HCT116 (cell line): ENCODE measurements around the gene SRPK3. TPM values are rescaled to one million over a fixed set of nuclear protein-coding genes. Genes with fewer than 3 reads are reported as not detected.

Experiments
- ATAC-seq: fragments of 200-7000 bp; cut with Tn5 transposase; 2 replicates; pipeline ENCODE4 v1.9.1; 2020; ENCODE audit warnings: mild to moderate bottlenecking, moderate library complexity
- BruUV-seq: library from RNA; stranded (reverse); fragments of 400-500 nt; replicated peaks from 2 replicates; lab custom pipeline; 2021; lab: Mats Ljungman, UMichigan
- CTCF ChIA-PET: fragments of 300-600 bp; sonication (Branson Sonifier 250); formaldehyde crosslinking; loops from one replicate; lab custom pipeline; 2021; ENCODE audit warnings: antibody characterized with exemption; lab: Charles Lee
- POLR2A ChIA-PET: fragments of 300-600, 350-600 bp; sonication (Branson Sonifier 250); formaldehyde crosslinking; loops from one replicate; lab custom pipeline; 2021; ENCODE audit warnings: antibody characterized with exemption; lab: Charles Lee
- RAD21 ChIA-PET, 2 experiments: fragments of 300-600 bp; sonication (Branson Sonifier 250); formaldehyde crosslinking; loops; one replicate each; lab custom pipeline; 2023; ENCODE audit warnings: low total read pairs in 2 of 2; ENCODE audit not compliant: uncharacterized antibody in 2 of 2, unreplicated experiment in 2 of 2, low non-redundant PET in 1 of 2; lab: Charles Lee
- DNase-seq: peaks from one replicate; pipeline ENCODE4 v3.0.0-alpha.2; 2010; ENCODE audit warnings: low read depth, low spot score
- H2AFZ ChIP-seq: fragments of 200-600 bp; shearing (Covaris generic), sonication (generic); 2 replicates; pipeline ENCODE4 v1.6.1; 2017; ENCODE audit warnings: low read depth, mixed run types, mixed read lengths, antibody characterized with exemption, low read length; ENCODE audit not compliant: poor library complexity, severe bottlenecking
- H3K27ac ChIP-seq: 2 replicates; pipeline ENCODE4 v1.5.1; 2012; ENCODE audit warnings: low read depth, low read length
- H3K27me3 ChIP-seq: fragments of 200-600 bp; sonication (generic); 2 replicates; pipeline ENCODE4 v1.6.1; 2016; ENCODE audit warnings: mixed run types, low read length, mixed read lengths; ENCODE audit not compliant: insufficient read depth
- H3K36me3 ChIP-seq, 2 experiments: fragments of 200-500 bp in 1 of 2; fragments of 200-600 bp in 1 of 2; sonication (Bioruptor generic) in 1 of 2; sonication (generic) in 1 of 2; 2 replicates each; pipeline versions ENCODE4 v1.5.1 to v1.6.1; 2014 to 2016; ENCODE audit warnings: low read length in 2 of 2, inconsistent platforms in 1 of 2, mixed read lengths in 1 of 2, mixed run types in 1 of 2; ENCODE audit not compliant: insufficient read depth in 2 of 2, control insufficient read depth in 1 of 2
- H3K4me1 ChIP-seq, 2 experiments: fragments of 200-600 bp in 1 of 2; sonication (generic) in 1 of 2; 2 replicates each; pipeline versions ENCODE4 v1.5.1 to v1.6.1; 2012 to 2017; ENCODE audit warnings: low read length in 2 of 2, inconsistent platforms in 1 of 2, mild to moderate bottlenecking in 1 of 2, mixed read lengths in 1 of 2, mixed run types in 1 of 2, moderate library complexity in 1 of 2; ENCODE audit not compliant: insufficient read depth in 2 of 2, control insufficient read depth in 1 of 2
- H3K4me2 ChIP-seq: fragments of 200-600 bp; sonication (generic); 2 replicates; pipeline ENCODE4 v1.6.1; 2017; ENCODE audit warnings: mixed run types, low read length, mixed read lengths
- H3K4me3 ChIP-seq, 2 experiments: fragments of 200-600 bp in 1 of 2; sonication (generic) in 1 of 2; replicated peaks in 1 of 2; 2 replicates each; pipeline ENCODE4 v1.5.1; 2011 to 2016; ENCODE audit warnings: low read length in 2 of 2, control low read depth in 1 of 2, low read depth in 1 of 2, mild to moderate bottlenecking in 1 of 2, mixed read lengths in 1 of 2, mixed run types in 1 of 2
- H3K79me2 ChIP-seq: fragments of 200-600 bp; sonication (generic); 2 replicates; pipeline ENCODE4 v1.6.1; 2017; ENCODE audit warnings: mild to moderate bottlenecking, mixed run types, low read length, moderate library complexity, mixed read lengths; ENCODE audit not compliant: insufficient read depth
- H3K9ac ChIP-seq: fragments of 200-600 bp; sonication (generic); 2 replicates; pipeline ENCODE4 v1.6.1; 2016; ENCODE audit warnings: low read length, mixed read lengths
- H3K9me2 ChIP-seq: fragments of 200-600 bp; sonication (generic), shearing (Covaris generic); 2 replicates; pipeline ENCODE4 v1.6.1; 2017; ENCODE audit warnings: mixed run types, mild to moderate bottlenecking, moderate library complexity; ENCODE audit not compliant: insufficient read depth
- H3K9me3 ChIP-seq, 2 experiments: fragments of 200-500 bp in 1 of 2; fragments of 200-600 bp in 1 of 2; sonication (Bioruptor generic) in 1 of 2; sonication (generic) in 1 of 2; 2 replicates each; pipeline ENCODE4 v1.6.1; 2014 to 2017; ENCODE audit warnings: low read length in 2 of 2, mixed read lengths in 2 of 2, inconsistent platforms in 1 of 2, low read depth in 1 of 2, mild to moderate bottlenecking in 1 of 2, mixed run types in 1 of 2, moderate library complexity in 1 of 2; ENCODE audit not compliant: control insufficient read depth in 1 of 2, insufficient read depth in 1 of 2
- H4K20me1 ChIP-seq: fragments of 200-600 bp; sonication (generic), shearing (Covaris generic); 2 replicates; pipeline ENCODE4 v1.6.1; 2017; ENCODE audit warnings: mixed run types, mild to moderate bottlenecking, moderate library complexity; ENCODE audit not compliant: insufficient read depth
- intact Hi-C: fragments of 100-400 bp; cut with micrococcal nuclease; formaldehyde crosslinking; loops from 2 replicates; pipeline ENCODE4 v1.10.0; 2022
- total RNA-seq: library from RNA; stranded (reverse); gene quantifications from one replicate; pipeline ENCODE4 v1.2.1, GENCODE V29; 2021; ENCODE audit not compliant: unreplicated experiment
- TF ChIP-seq, protein P1 (sequence below): IDR thresholded peaks from 2 replicates; pipeline ENCODE4 v1.6.1; 2012; ENCODE audit warnings: low read depth
- TF ChIP-seq, protein P2 (sequence below): IDR thresholded peaks from 2 replicates; pipeline ENCODE4 v1.6.1; 2011; ENCODE audit warnings: mild to moderate bottlenecking, low read length, moderate library complexity; ENCODE audit not compliant: insufficient replicate concordance; ENCODE audit errors: extremely low read depth

SRPK3 gene
- total RNA-seq, 1 experiment from 2014 or later = not detected

DNA sequence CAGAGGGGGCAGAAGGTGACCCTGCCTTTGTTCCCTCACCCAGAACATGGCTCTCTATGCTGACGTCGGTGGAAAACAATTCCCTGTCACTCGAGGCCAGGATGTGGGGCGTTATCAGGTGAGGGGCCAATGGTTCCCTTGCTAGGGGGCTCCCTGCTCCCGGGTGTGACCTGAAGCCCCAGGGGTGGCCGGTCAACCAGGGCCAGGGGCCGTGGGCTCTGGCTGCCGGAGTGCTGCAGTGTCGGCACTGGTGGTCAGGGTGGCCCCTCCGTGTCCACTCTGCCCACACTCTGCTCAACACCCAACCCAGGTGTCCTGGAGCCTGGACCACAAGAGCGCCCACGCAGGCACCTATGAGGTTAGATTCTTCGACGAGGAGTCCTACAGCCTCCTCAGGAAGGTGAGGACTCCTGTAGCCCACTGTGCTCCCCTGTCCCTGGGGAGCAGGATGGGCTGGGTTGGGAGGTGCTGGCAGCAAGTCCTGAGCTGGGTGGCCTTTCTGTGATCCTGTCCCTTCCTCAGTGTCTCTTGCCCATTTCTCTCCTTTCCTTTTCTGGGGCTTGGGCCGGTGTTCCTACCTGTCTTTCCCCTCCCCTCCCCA lies 16.7 kb downstream of the SRPK3 start:
- no peak overlapping the region for H2AFZ ChIP-seq
- no peaks in the 10 kb centered on the region for H4K20me1 ChIP-seq
- H3K4me1 ChIP-seq = peaks cover 0 to 16% of the 10 kb centered on the region in 2 experiments; a peak in 2 of 4 replicates
- no peaks in the 10 kb centered on the region for H3K9me2 ChIP-seq
- DNase-seq = no peak
- H3K79me2 ChIP-seq = peaks cover 34% of the 10 kb centered on the region
- RAD21 ChIA-PET = no interaction called here
- TF ChIP-seq, protein P1, sequence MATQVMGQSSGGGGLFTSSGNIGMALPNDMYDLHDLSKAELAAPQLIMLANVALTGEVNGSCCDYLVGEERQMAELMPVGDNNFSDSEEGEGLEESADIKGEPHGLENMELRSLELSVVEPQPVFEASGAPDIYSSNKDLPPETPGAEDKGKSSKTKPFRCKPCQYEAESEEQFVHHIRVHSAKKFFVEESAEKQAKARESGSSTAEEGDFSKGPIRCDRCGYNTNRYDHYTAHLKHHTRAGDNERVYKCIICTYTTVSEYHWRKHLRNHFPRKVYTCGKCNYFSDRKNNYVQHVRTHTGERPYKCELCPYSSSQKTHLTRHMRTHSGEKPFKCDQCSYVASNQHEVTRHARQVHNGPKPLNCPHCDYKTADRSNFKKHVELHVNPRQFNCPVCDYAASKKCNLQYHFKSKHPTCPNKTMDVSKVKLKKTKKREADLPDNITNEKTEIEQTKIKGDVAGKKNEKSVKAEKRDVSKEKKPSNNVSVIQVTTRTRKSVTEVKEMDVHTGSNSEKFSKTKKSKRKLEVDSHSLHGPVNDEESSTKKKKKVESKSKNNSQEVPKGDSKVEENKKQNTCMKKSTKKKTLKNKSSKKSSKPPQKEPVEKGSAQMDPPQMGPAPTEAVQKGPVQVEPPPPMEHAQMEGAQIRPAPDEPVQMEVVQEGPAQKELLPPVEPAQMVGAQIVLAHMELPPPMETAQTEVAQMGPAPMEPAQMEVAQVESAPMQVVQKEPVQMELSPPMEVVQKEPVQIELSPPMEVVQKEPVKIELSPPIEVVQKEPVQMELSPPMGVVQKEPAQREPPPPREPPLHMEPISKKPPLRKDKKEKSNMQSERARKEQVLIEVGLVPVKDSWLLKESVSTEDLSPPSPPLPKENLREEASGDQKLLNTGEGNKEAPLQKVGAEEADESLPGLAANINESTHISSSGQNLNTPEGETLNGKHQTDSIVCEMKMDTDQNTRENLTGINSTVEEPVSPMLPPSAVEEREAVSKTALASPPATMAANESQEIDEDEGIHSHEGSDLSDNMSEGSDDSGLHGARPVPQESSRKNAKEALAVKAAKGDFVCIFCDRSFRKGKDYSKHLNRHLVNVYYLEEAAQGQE = no peak
- TF ChIP-seq, protein P2, sequence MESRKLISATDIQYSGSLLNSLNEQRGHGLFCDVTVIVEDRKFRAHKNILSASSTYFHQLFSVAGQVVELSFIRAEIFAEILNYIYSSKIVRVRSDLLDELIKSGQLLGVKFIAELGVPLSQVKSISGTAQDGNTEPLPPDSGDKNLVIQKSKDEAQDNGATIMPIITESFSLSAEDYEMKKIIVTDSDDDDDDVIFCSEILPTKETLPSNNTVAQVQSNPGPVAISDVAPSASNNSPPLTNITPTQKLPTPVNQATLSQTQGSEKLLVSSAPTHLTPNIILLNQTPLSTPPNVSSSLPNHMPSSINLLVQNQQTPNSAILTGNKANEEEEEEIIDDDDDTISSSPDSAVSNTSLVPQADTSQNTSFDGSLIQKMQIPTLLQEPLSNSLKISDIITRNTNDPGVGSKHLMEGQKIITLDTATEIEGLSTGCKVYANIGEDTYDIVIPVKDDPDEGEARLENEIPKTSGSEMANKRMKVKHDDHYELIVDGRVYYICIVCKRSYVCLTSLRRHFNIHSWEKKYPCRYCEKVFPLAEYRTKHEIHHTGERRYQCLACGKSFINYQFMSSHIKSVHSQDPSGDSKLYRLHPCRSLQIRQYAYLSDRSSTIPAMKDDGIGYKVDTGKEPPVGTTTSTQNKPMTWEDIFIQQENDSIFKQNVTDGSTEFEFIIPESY = no peak
- TF ChIP-seq, all 23 proteins: peak for 0
- ATAC-seq = no peak
- ChIA-PET CTCF (no interaction called here), POLR2A (no interaction called here)
- Histone ChIP-seq H3K36me3 (peaks cover 0 to 6% of the 10 kb centered on the region in 2 experiments; a peak in 1 of 4 replicates), H3K27me3 (no peaks in the 10 kb centered on the region), H3K4me3 (no peak overlapping the region), H3K9me3 (no peaks in the 10 kb centered on the region), H3K9ac (no peak overlapping the region), H3K27ac (no peak overlapping the region), H3K4me2 (no peak overlapping the region)
- no TSS peak for BruUV-seq
- intact Hi-C loops = no loop called here
